GM18867 (cell line): Measurements from ENCODE around the gene SLC2A5.
"Not testable (repeated sequence)": the region's sequence is repeated elsewhere in the genome, so short reads cannot be mapped to it uniquely, and the experiment has no call there.

Experiments
- ATAC-seq: cut with Tn5 transposase; IDR thresholded peaks from one replicate; pipeline ENCODE4 v1.9.1; 2021; ENCODE audit warnings: mild to moderate bottlenecking, moderate library complexity; ENCODE audit not compliant: unreplicated experiment

SLC2A5 gene

GRCh38 chr1:9009438-9010370 is 59.7 kb downstream of the SLC2A5 start:
- ATAC-seq, result no peak

GRCh38 chr1:9008236-9008635 is 61.2 kb downstream of the SLC2A5 start:
- ATAC-seq, result no peak

- no peak for ATAC-seq
Measured at GRCh38 chr1:9006956-9007615, 62.3 kb downstream of the SLC2A5 start.

- no peak for ATAC-seq
Measured at GRCh38 chr1:9005395-9005708, 64.1 kb downstream of the SLC2A5 start.

GRCh38 chr1:9004700-9005394 is 64.6 kb downstream of the SLC2A5 start:
- ATAC-seq, result no peak

- no peak for ATAC-seq
Measured at GRCh38 chr1:9004031-9004699, 65.3 kb downstream of the SLC2A5 start.

- ATAC-seq, result not testable (repeated sequence)
Measured at GRCh38 chr1:9002215-9002560, 67.2 kb downstream of the SLC2A5 start.

GRCh38 chr1:9001534-9002214 is 67.8 kb downstream of the SLC2A5 start:
- not testable (repeated sequence) for ATAC-seq

- not testable (repeated sequence) for ATAC-seq
Measured at GRCh38 chr1:8993962-8994675, 75.3 kb downstream of the SLC2A5 start.

- ATAC-seq, result no peak
Measured at GRCh38 chr1:8992936-8993687, 76.3 kb downstream of the SLC2A5 start.

- ATAC-seq, result no peak
Measured at GRCh38 chr1:8989821-8990220, 79.6 kb downstream of the SLC2A5 start.

GRCh38 chr1:8989061-8989460 is 80.4 kb downstream of the SLC2A5 start:
- ATAC-seq, result no peak

GRCh38 chr1:8988618-8988967 is 80.8 kb downstream of the SLC2A5 start:
- ATAC-seq, result no peak

GRCh38 chr1:8987881-8988617 is 81.4 kb downstream of the SLC2A5 start:
- ATAC-seq, result no peak

- ATAC-seq, result no peak
Measured at GRCh38 chr1:8986814-8987190, 82.6 kb downstream of the SLC2A5 start.

- ATAC-seq, result no peak
Measured at GRCh38 chr1:8985915-8986813, 83.3 kb downstream of the SLC2A5 start.
